H9 (cell line): ENCODE data around the gene EXOC3L4. TPM values are rescaled to one million over a fixed set of nuclear protein-coding genes. Genes with fewer than 3 reads are reported as not detected.

Experiments used
- DNase-seq: peaks from one replicate; pipeline ENCODE4 v3.0.0-alpha.2; 2017
- H2AFZ ChIP-seq: one replicate; pipeline ENCODE4 v1.6.1; 2013; ENCODE audit warnings: mild to moderate bottlenecking, low read length, control low read depth, moderate library complexity
- H2AK5ac ChIP-seq: 2 replicates; pipeline ENCODE4 v1.6.1; 2013; ENCODE audit warnings: low read length, control low read depth, mixed read lengths; ENCODE audit not compliant: insufficient read length
- H2BK120ac ChIP-seq: one replicate; pipeline ENCODE4 v1.6.1; 2013; ENCODE audit warnings: low read depth, mild to moderate bottlenecking, low read length, control low read depth, inconsistent platforms; ENCODE audit not compliant: poor library complexity, severe bottlenecking
- H2BK12ac ChIP-seq: 2 replicates; pipeline ENCODE4 v1.6.1; 2013; ENCODE audit warnings: low read length, control low read depth, mixed read lengths, low read depth; ENCODE audit not compliant: insufficient read length
- H2BK15ac ChIP-seq: 2 replicates; pipeline ENCODE4 v1.6.1; 2013; ENCODE audit warnings: low read depth, low read length, control low read depth
- H2BK20ac ChIP-seq: one replicate; pipeline ENCODE4 v1.6.1; 2013; ENCODE audit warnings: low read depth, mild to moderate bottlenecking, low read length, control low read depth, inconsistent platforms; ENCODE audit not compliant: poor library complexity, severe bottlenecking
- H2BK5ac ChIP-seq: 2 replicates; pipeline ENCODE4 v1.6.1; 2013; ENCODE audit warnings: low read length, control low read depth, mixed read lengths; ENCODE audit not compliant: insufficient read length
- H3K14ac ChIP-seq: 2 replicates; pipeline ENCODE4 v1.6.1; 2013; ENCODE audit warnings: low read length, control low read depth; ENCODE audit not compliant: insufficient read depth
- H3K18ac ChIP-seq: 2 replicates; pipeline ENCODE4 v1.6.1; 2013; ENCODE audit warnings: low read depth, mild to moderate bottlenecking, mixed read lengths, low read length, control low read depth; ENCODE audit not compliant: insufficient read length
- H3K23ac ChIP-seq: 2 replicates; pipeline ENCODE4 v1.6.1; 2013; ENCODE audit warnings: low read length, control low read depth, mixed read lengths, low read depth; ENCODE audit not compliant: insufficient read length
- H3K23me2 ChIP-seq: 2 replicates; pipeline ENCODE4 v1.6.1; 2013; ENCODE audit warnings: low read depth, mild to moderate bottlenecking, mixed read lengths, low read length, control low read depth; ENCODE audit not compliant: insufficient read length, poor library complexity, severe bottlenecking
- H3K27ac ChIP-seq: 2 replicates; pipeline ENCODE4 v1.5.1; 2013; ENCODE audit warnings: low read length, control low read depth, mixed read lengths, low read depth; ENCODE audit not compliant: insufficient read length
- H3K27me3 ChIP-seq: 2 replicates; pipeline ENCODE4 v1.6.1; 2013; ENCODE audit warnings: low read length, control low read depth, inconsistent platforms; ENCODE audit not compliant: insufficient read depth
- H3K4ac ChIP-seq: 2 replicates; pipeline ENCODE4 v1.6.1; 2013; ENCODE audit warnings: low read depth, mild to moderate bottlenecking, control low read depth, inconsistent platforms, low read length, moderate library complexity
- H3K4me1 ChIP-seq: 2 replicates; pipeline ENCODE4 v1.6.1; 2013; ENCODE audit warnings: low read length, control low read depth, inconsistent platforms; ENCODE audit not compliant: insufficient read depth
- H3K4me2 ChIP-seq: 2 replicates; pipeline ENCODE4 v1.6.1; 2013; ENCODE audit warnings: low read length, control low read depth, mixed read lengths; ENCODE audit not compliant: insufficient read length, insufficient read depth
- H3K56ac ChIP-seq: 2 replicates; pipeline ENCODE4 v1.6.1; 2013; ENCODE audit warnings: low read depth, mild to moderate bottlenecking, mixed read lengths, low read length, control low read depth; ENCODE audit not compliant: insufficient read length
- H3K79me1 ChIP-seq: 2 replicates; pipeline ENCODE4 v1.6.1; 2013; ENCODE audit warnings: low read depth, mild to moderate bottlenecking, moderate library complexity, low read length, control low read depth, inconsistent platforms; ENCODE audit not compliant: insufficient read depth, poor library complexity, severe bottlenecking
- H3K79me2 ChIP-seq: 2 replicates; pipeline ENCODE4 v1.6.1; 2013; ENCODE audit warnings: low read length, control low read depth, inconsistent platforms; ENCODE audit not compliant: insufficient read depth
- H3K9ac ChIP-seq: 2 replicates; pipeline ENCODE4 v1.6.1; 2013; ENCODE audit warnings: low read length, control low read depth, mixed read lengths; ENCODE audit not compliant: insufficient read length; ENCODE audit errors: extremely low read depth
- H3K9me3 ChIP-seq: one replicate; pipeline ENCODE4 v1.6.1; 2013; ENCODE audit warnings: low read depth, low read length, inconsistent platforms; ENCODE audit not compliant: control insufficient read depth
- H3T11ph ChIP-seq: one replicate; pipeline ENCODE4 v1.6.1; 2013; ENCODE audit warnings: mild to moderate bottlenecking, low read length, control low read depth, inconsistent platforms
- H4K20me1 ChIP-seq: one replicate; pipeline ENCODE4 v1.6.1; 2013; ENCODE audit not compliant: control insufficient read depth, insufficient read length, insufficient read depth
- H4K5ac ChIP-seq: 2 replicates; pipeline ENCODE4 v1.6.1; 2013; ENCODE audit warnings: low read depth, mild to moderate bottlenecking, mixed read lengths, low read length, control low read depth; ENCODE audit not compliant: insufficient read length
- H4K8ac ChIP-seq: replicated peaks from 2 replicates; pipeline ENCODE4 v1.6.1; 2013; ENCODE audit warnings: low read length, control low read depth, mixed read lengths, low read depth; ENCODE audit not compliant: insufficient read length
- H4K91ac ChIP-seq: 2 replicates; pipeline ENCODE4 v1.6.1; 2013; ENCODE audit warnings: low read depth, mild to moderate bottlenecking, moderate library complexity, mixed read lengths, low read length, control low read depth; ENCODE audit not compliant: insufficient read length
- H3K27ac Mint-ChIP-seq, 3 experiments: 2 replicates in 2 of 3; 3 replicates in 1 of 3; pipeline ENCODE4 v1.8.0; 2020 to 2021; ENCODE audit warnings: mixed read lengths in 3 of 3, mild to moderate bottlenecking in 1 of 3, moderate library complexity in 1 of 3
- H3K27me3 Mint-ChIP-seq: 2 replicates; pipeline ENCODE4 v1.8.0; 2021; ENCODE audit warnings: low read depth, mild to moderate bottlenecking, moderate library complexity, mixed read lengths
- H3K36me3 Mint-ChIP-seq, 3 experiments: 2 replicates in 2 of 3; 3 replicates in 1 of 3; pipeline ENCODE4 v1.8.0; 2020 to 2021; ENCODE audit warnings: low read depth in 3 of 3, mixed read lengths in 3 of 3; ENCODE audit not compliant: insufficient read depth in 1 of 3
- H3K4me1 Mint-ChIP-seq, 2 experiments: 2 replicates each; pipeline ENCODE4 v1.8.0; 2020; ENCODE audit warnings: mixed read lengths in 2 of 2
- H3K4me3 Mint-ChIP-seq, 2 experiments: 2 replicates in 1 of 2; 3 replicates in 1 of 2; pipeline ENCODE4 v1.8.0; 2020 to 2021; ENCODE audit warnings: mild to moderate bottlenecking in 2 of 2, mixed read lengths in 2 of 2, moderate library complexity in 1 of 2
- H3K9me3 Mint-ChIP-seq, 2 experiments: 2 replicates in 1 of 2; 3 replicates in 1 of 2; pipeline ENCODE4 v1.8.0; 2020; ENCODE audit warnings: mild to moderate bottlenecking in 2 of 2, mixed read lengths in 2 of 2, moderate library complexity in 1 of 2
- WGBS: extraction: QIAGEN DNeasy Blood & Tissue Kit; methylation state at CpG from one replicate; pipeline ENCODE4 v1.1.7; 2013; ENCODE audit warnings: missing lambda C conversion rate, low lambda C conversion rate, mixed read lengths; ENCODE audit not compliant: insufficient read length; ENCODE audit errors: extremely low coverage; 5-methylcytosine and 5-hydroxymethylcytosine counted together
- total RNA-seq: library from RNA; stranded (reverse); gene quantifications from 2 replicates; pipeline ENCODE4 v1.2.1, GENCODE V29; 2021
- TF ChIP-seq, protein P1 (sequence below): fragments of 200-600 bp; sonication (generic); conservative IDR thresholded peaks from 3 replicates; pipeline ENCODE4 v1.8.0; 2021; ENCODE audit warnings: antibody characterized with exemption, mild to moderate bottlenecking

EXOC3L4 gene
- total RNA-seq, 1 experiment from 2014 or later, result 0.42 TPM

DNA sequence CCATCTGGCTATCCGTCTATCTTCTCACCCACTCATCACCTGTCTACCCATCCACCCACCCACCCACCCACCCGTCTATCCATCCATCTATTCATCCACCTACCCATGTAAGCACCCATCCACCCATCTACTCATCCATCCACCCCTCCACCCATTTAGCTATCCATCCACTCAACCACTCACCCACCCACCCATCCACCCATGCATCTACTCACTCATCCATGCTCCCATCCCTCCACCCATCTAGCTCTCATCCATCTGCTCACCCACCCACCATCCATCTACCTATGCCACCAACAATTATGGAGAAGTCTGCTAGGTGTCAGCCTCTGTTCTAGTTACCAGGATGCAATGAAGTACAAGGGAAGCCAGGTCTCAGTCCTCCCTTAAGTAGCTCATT is 39.9 kb downstream of the EXOC3L4 start:
- H2BK12ac ChIP-seq, result no peak overlapping the region

More for the DNA sequence above, 39.9 kb downstream of the EXOC3L4 start:
- no peak for DNase-seq
- Histone ChIP-seq H4K20me1 (no peaks in the 10 kb centered on the region), H3K27me3 (no peaks in the 10 kb centered on the region), H3K56ac (no peak overlapping the region), H3K4me2 (no peak overlapping the region), H3K23ac (no peak overlapping the region), H3K18ac (no peak overlapping the region), H2AK5ac (no peak overlapping the region), H3K4ac (no peak overlapping the region), H3K4me1 (no peaks in the 10 kb centered on the region; the same call in 1 of the 2 replicates), H3K9ac (no peak overlapping the region), H2BK120ac (no peak overlapping the region), H2BK20ac (no peak overlapping the region), H3K14ac (no peak overlapping the region), H2BK15ac (no peak overlapping the region), H3K9me3 (no peaks in the 10 kb centered on the region), H3K23me2 (peaks cover 7% of the 10 kb centered on the region), H4K91ac (no peak overlapping the region), H2BK5ac (no peak overlapping the region), H3T11ph (no peak overlapping the region), H4K5ac (no peak overlapping the region), H3K79me1 (no peaks in the 10 kb centered on the region), H4K8ac (no peak overlapping the region), H3K27ac (no peak overlapping the region), H2AFZ (no peak overlapping the region), H3K79me2 (no peaks in the 10 kb centered on the region)
- H3K27me3 Mint-ChIP-seq, result no peaks in the 10 kb centered on the region; the same call in 1 of the 2 replicates
- H3K4me1 Mint-ChIP-seq, result peaks cover 11 to 28% of the 10 kb centered on the region in 2 experiments
- no peaks in the 10 kb centered on the region; a peak in 1 of 5 replicates for H3K9me3 Mint-ChIP-seq
- no peak overlapping the region for H3K4me3 Mint-ChIP-seq
- no peak overlapping the region for H3K27ac Mint-ChIP-seq
- no CpG with 5 or more reads among the region's 2 CpGs for WGBS
- TF ChIP-seq, protein P1, sequence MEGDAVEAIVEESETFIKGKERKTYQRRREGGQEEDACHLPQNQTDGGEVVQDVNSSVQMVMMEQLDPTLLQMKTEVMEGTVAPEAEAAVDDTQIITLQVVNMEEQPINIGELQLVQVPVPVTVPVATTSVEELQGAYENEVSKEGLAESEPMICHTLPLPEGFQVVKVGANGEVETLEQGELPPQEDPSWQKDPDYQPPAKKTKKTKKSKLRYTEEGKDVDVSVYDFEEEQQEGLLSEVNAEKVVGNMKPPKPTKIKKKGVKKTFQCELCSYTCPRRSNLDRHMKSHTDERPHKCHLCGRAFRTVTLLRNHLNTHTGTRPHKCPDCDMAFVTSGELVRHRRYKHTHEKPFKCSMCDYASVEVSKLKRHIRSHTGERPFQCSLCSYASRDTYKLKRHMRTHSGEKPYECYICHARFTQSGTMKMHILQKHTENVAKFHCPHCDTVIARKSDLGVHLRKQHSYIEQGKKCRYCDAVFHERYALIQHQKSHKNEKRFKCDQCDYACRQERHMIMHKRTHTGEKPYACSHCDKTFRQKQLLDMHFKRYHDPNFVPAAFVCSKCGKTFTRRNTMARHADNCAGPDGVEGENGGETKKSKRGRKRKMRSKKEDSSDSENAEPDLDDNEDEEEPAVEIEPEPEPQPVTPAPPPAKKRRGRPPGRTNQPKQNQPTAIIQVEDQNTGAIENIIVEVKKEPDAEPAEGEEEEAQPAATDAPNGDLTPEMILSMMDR, result no peak
- peaks cover 9 to 33% (median 17%) of the 10 kb centered on the region in 3 experiments; a peak in 5 of 7 replicates for H3K36me3 Mint-ChIP-seq
